SK-N-SH treated with all-trans-retinoic acid at 6 μM for 48 hours (cell line): ENCODE results near the gene OR4M1.
"Not testable (repeated sequence)": the region's sequence is repeated elsewhere in the genome, so short reads cannot be mapped to it uniquely, and the experiment has no call there.

Experiments
- ATAC-seq: fragments of 200-7000 bp; cut with Tn5 transposase; 3 replicates; pipeline ENCODE4 v1.9.1; 2020; ENCODE audit warnings: mild to moderate bottlenecking, moderate library complexity
- ARNTL ChIP-seq: fragments of 450-650 bp; formaldehyde crosslinking; IDR thresholded peaks from 2 replicates; pipeline ENCODE4 v1.5.0; 2020; ENCODE audit warnings: low read depth, mild to moderate bottlenecking, moderate library complexity, borderline replicate concordance
- CREB5 ChIP-seq: fragments of 250-450 bp; sonication (Bioruptor Pico); IDR thresholded peaks from 2 replicates; pipeline ENCODE4 v1.5.1; 2020; ENCODE audit warnings: low read depth, mild to moderate bottlenecking, moderate library complexity
- GLIS3 ChIP-seq: fragments of 250-450 bp; sonication (Bioruptor Pico); IDR thresholded peaks from 2 replicates; pipeline ENCODE4 v1.5.0; 2020; ENCODE audit warnings: mild to moderate bottlenecking, moderate library complexity
- ISL1 ChIP-seq: fragments of 250-450 bp; sonication (Bioruptor Pico); IDR thresholded peaks from 2 replicates; pipeline ENCODE4 v2.1.2; 2022; ENCODE audit warnings: mild to moderate bottlenecking, moderate library complexity
- OSR1 ChIP-seq: fragments of 250-450 bp; sonication (Bioruptor Pico); IDR thresholded peaks from 2 replicates; pipeline ENCODE4 v1.8.0; 2022; ENCODE audit warnings: moderate library complexity, mild to moderate bottlenecking, inconsistent platforms
- PATZ1 ChIP-seq: fragments of 250-450 bp; sonication (Bioruptor Pico); IDR thresholded peaks from 2 replicates; pipeline ENCODE4 v1.8.0; 2020; ENCODE audit warnings: mild to moderate bottlenecking, moderate library complexity, borderline replicate concordance
- POU6F1 ChIP-seq: fragments of 250-450 bp; sonication (Bioruptor Pico); IDR thresholded peaks from 2 replicates; pipeline ENCODE4 v1.8.0; 2021; ENCODE audit warnings: low read depth, mild to moderate bottlenecking, moderate library complexity, borderline replicate concordance
- PPARA ChIP-seq: fragments of 250-450 bp; sonication (Bioruptor Pico); IDR thresholded peaks from 2 replicates; pipeline ENCODE4 v1.5.0; 2020; ENCODE audit warnings: mild to moderate bottlenecking, borderline replicate concordance
- RARB ChIP-seq: fragments of 250-450 bp; sonication (Bioruptor Pico); IDR thresholded peaks from 2 replicates; pipeline ENCODE4 v1.8.0; 2021; ENCODE audit warnings: mild to moderate bottlenecking, moderate library complexity
- TCF4 ChIP-seq: fragments of 250-450 bp; sonication (Bioruptor Pico); IDR thresholded peaks from 2 replicates; pipeline ENCODE4 v1.8.0; 2021; ENCODE audit warnings: mild to moderate bottlenecking, moderate library complexity, borderline replicate concordance
- TOX ChIP-seq: fragments of 250-450 bp; sonication (Bioruptor Pico); IDR thresholded peaks from 2 replicates; pipeline ENCODE4 v1.8.0; 2021; ENCODE audit warnings: mild to moderate bottlenecking, moderate library complexity, borderline replicate concordance
- ZFP3 ChIP-seq: fragments of 250-450 bp; sonication (Bioruptor Pico); IDR thresholded peaks from 2 replicates; pipeline ENCODE4 v1.5.0; 2020; ENCODE audit warnings: mild to moderate bottlenecking, moderate library complexity
- ZNF565 ChIP-seq: fragments of 450-650 bp; formaldehyde crosslinking; conservative IDR thresholded peaks from 2 replicates; pipeline ENCODE4 v1.5.0; 2020; ENCODE audit warnings: low read depth, mild to moderate bottlenecking, moderate library complexity
- ZNF70 ChIP-seq: fragments of 450-650 bp; formaldehyde crosslinking; IDR thresholded peaks from 2 replicates; pipeline ENCODE4 v1.5.0; 2020; ENCODE audit warnings: mild to moderate bottlenecking, moderate library complexity
- ZNF8 ChIP-seq: fragments of 450-650 bp; formaldehyde crosslinking; IDR thresholded peaks from 2 replicates; pipeline ENCODE4 v1.5.0; 2020; ENCODE audit warnings: mild to moderate bottlenecking, moderate library complexity

Gene OR4M1

GRCh38 chr14:19823178-19823577 is 49.9 kb downstream of the OR4M1 start:
- ATAC-seq: no peak
- TF ChIP-seq ZFP3 (CRISPR knock-in tag): no peak
- TF ChIP-seq PATZ1 (CRISPR knock-in tag): no peak
- TF ChIP-seq ARNTL (CRISPR knock-in tag): no peak
- no peak for TF ChIP-seq TOX
- no peak for TF ChIP-seq PPARA
- TF ChIP-seq ZNF565 (CRISPR knock-in tag): no peak
- no peak for TF ChIP-seq CREB5 (CRISPR knock-in tag)
- no peak for TF ChIP-seq ZNF70 (CRISPR knock-in tag)
- TF ChIP-seq RARB: no peak
- TF ChIP-seq ISL1 (CRISPR knock-in tag): no peak
- TF ChIP-seq, all 23 proteins: peak for 0

GRCh38 chr14:19823765-19824164 is 50.5 kb downstream of the OR4M1 start:
- TF ChIP-seq ISL1 (CRISPR knock-in tag) (no peak), OSR1 (CRISPR knock-in tag) (no peak), ZNF565 (CRISPR knock-in tag) (no peak), POU6F1 (no peak), GLIS3 (CRISPR knock-in tag) (no peak), ARNTL (CRISPR knock-in tag) (no peak), ZNF8 (CRISPR knock-in tag) (no peak)
- ATAC-seq: no peak

- not testable (repeated sequence) for ATAC-seq
These were observed 54.4 kb downstream of the OR4M1 start for GRCh38 chr14:19827626-19828244.

- ATAC-seq: no peak
- no peak for TF ChIP-seq POU6F1
- TF ChIP-seq PATZ1 (CRISPR knock-in tag): no peak
- TF ChIP-seq TCF4 (CRISPR knock-in tag): no peak
- TF ChIP-seq OSR1 (CRISPR knock-in tag): no peak
- no peak for TF ChIP-seq ISL1 (CRISPR knock-in tag)
These were observed 55.0 kb downstream of the OR4M1 start for GRCh38 chr14:19828314-19828713.
